CD4-positive, CD25-positive, alpha-beta regulatory T cell (primary cell): Measurements from ENCODE around the gene CRTAC1. TPM values are rescaled to one million over a fixed set of nuclear protein-coding genes. Genes with fewer than 3 reads are reported as not detected.

Source experiments
- ATAC-seq, 2 donors: fragments of 150-1000 bp; cut with Tn5 transposase; one replicate each; pipeline ENCODE4 v1.10.0; 2021; ENCODE audit warnings: low read depth in 2 of 2, moderate number of reproducible peaks in 2 of 2, moderate library complexity in 1 of 2
- DNase-seq, 3 donors: peaks; one replicate each; pipeline versions ENCODE4 v3.0.0 to v3.0.0-alpha.2; 2012 to 2022; ENCODE audit warnings: mixed read lengths in 1 of 3
- H3K27ac ChIP-seq: one replicate; pipeline ENCODE4 v1.7.0; 2013; ENCODE audit warnings: mild to moderate bottlenecking, low read length; ENCODE audit not compliant: insufficient read depth, poor library complexity, severe bottlenecking
- H3K27me3 ChIP-seq: one replicate; pipeline ENCODE4 v1.7.0; 2013; ENCODE audit warnings: low read length; ENCODE audit not compliant: control insufficient read depth, insufficient read depth
- H3K36me3 ChIP-seq: one replicate; pipeline ENCODE4 v1.7.0; 2013; ENCODE audit warnings: mild to moderate bottlenecking, low read length, moderate library complexity; ENCODE audit not compliant: control insufficient read depth, insufficient read depth
- H3K4me1 ChIP-seq: 2 replicates; pipeline ENCODE4 v1.7.0; 2013; ENCODE audit warnings: mild to moderate bottlenecking, low read length; ENCODE audit not compliant: insufficient read depth, control insufficient read depth, poor library complexity, severe bottlenecking
- H3K4me3 ChIP-seq: one replicate; pipeline ENCODE4 v1.7.0; 2013; ENCODE audit warnings: low read depth, mild to moderate bottlenecking, low read length, moderate library complexity
- H3K9me3 ChIP-seq, 2 experiments: 1 replicate in 1 of 2; 2 replicates in 1 of 2; pipeline ENCODE4 v1.7.0; 2013; ENCODE audit warnings: low read length in 2 of 2, mild to moderate bottlenecking in 1 of 2, moderate library complexity in 1 of 2; ENCODE audit not compliant: control insufficient read depth in 2 of 2
- H3K27ac Mint-ChIP-seq, 3 donors: one replicate each; pipeline ENCODE4 v1.8.0; 2020 to 2022; ENCODE audit warnings: mild to moderate bottlenecking in 3 of 3, mixed read lengths in 3 of 3, moderate library complexity in 2 of 3
- H3K27me3 Mint-ChIP-seq: one replicate; pipeline ENCODE4 v1.8.0; 2022; ENCODE audit warnings: mild to moderate bottlenecking, mixed read lengths
- H3K36me3 Mint-ChIP-seq: one replicate; pipeline ENCODE4 v1.8.0; 2020; ENCODE audit warnings: mixed read lengths
- H3K4me1 Mint-ChIP-seq, 4 donors: one replicate each; pipeline ENCODE4 v1.8.0; 2020 to 2022; ENCODE audit warnings: mixed read lengths in 4 of 4, mild to moderate bottlenecking in 1 of 4
- H3K4me3 Mint-ChIP-seq, 4 donors: one replicate each; pipeline ENCODE4 v1.8.0; 2020 to 2022; ENCODE audit warnings: mild to moderate bottlenecking in 4 of 4, mixed read lengths in 4 of 4, moderate library complexity in 3 of 4
- H3K9me3 Mint-ChIP-seq, 7 donors: one replicate each; pipeline ENCODE4 v1.8.0; 2020 to 2022; ENCODE audit warnings: mixed read lengths in 7 of 7, mild to moderate bottlenecking in 3 of 7, moderate library complexity in 2 of 7
- polyA plus RNA-seq, 4 donors: library from polyadenylated mRNA; unstranded; fragments of 300-500 nt; fragmentation: Illumina TruSeq; gene quantifications; one replicate each; pipeline ENCODE4 v1.2.3, GENCODE V29; 2021
- total RNA-seq: library from RNA; stranded (reverse); gene quantifications from one replicate; pipeline ENCODE4 v1.2.3, GENCODE V29; 2022

CRTAC1 gene
- total and polyA plus RNA-seq, 5 donors from 2014 or later = not detected

- Histone ChIP-seq H3K27ac (no peak overlapping the region), H3K4me1 (no peaks in the 10 kb centered on the region), H3K4me3 (no peak overlapping the region), H3K9me3 (no peaks in the 10 kb centered on the region), H3K27me3 (peaks cover 7% of the 10 kb centered on the region), H3K36me3 (no peaks in the 10 kb centered on the region)
- Mint-ChIP-seq H3K9me3 (peaks cover 0 to 3% (median 0%) of the 10 kb centered on the region in 7 donors), H3K4me1 (no peaks in the 10 kb centered on the region), H3K4me3 (no peak overlapping the region), H3K27me3 (peaks cover 26% of the 10 kb centered on the region), H3K27ac (no peak overlapping the region), H3K36me3 (no peaks in the 10 kb centered on the region)
- ATAC-seq (no peak), DNase-seq (no peak)
These were observed 68.5 kb downstream of the CRTAC1 start for GRCh38 chr10:97961945-97962344.

DNA sequence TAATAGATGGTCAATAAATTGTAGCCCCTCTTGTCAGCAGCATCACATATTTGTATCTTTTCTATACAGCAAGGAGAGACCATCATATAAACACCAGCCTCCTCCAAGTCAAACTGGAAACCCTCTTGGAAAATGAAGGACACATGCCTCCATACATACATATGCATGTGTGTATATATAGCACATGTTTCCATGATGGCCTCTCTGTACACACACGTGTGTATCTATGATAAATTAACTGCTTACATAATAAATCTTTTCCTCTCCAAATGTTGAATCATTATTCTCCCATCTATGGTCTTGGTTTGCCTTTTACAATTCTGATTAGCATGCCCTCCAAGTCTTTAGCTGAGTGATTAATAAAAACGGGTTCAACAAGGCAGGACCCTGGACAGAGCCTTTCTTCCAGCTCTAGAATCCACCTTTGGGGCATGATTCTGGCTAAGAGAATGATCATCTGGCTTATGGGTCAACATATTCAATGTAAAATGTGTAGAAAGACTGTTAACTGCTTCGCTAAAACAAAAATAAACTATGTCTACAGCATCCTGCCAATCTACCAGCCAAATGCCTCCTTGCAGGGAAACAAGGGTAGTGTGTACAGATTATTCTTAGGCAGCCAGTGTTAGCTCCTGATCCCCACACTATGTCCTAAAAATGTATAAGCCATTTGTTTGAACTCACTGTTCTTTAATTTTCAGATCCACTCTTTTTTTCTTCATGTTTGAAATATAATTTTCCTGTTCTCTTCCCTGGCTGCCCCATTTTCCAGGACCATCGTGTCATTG lies 70.0 kb downstream of the CRTAC1 start:
- Histone ChIP-seq H3K27ac (no peak overlapping the region), H3K27me3 (peaks cover 7% of the 10 kb centered on the region), H3K9me3 (no peaks in the 10 kb centered on the region), H3K4me3 (no peak overlapping the region), H3K36me3 (no peaks in the 10 kb centered on the region), H3K4me1 (no peaks in the 10 kb centered on the region)
- Mint-ChIP-seq H3K4me3 (no peak overlapping the region), H3K27ac (no peak overlapping the region), H3K4me1 (no peaks in the 10 kb centered on the region), H3K27me3 (peaks cover 26% of the 10 kb centered on the region), H3K9me3 (peaks cover 0 to 3% (median 0%) of the 10 kb centered on the region in 7 donors), H3K36me3 (no peaks in the 10 kb centered on the region)
- no peak for ATAC-seq
- DNase-seq = no peak

- Histone ChIP-seq H3K27ac (no peak overlapping the region), H3K9me3 (peaks cover 0 to 2% of the 10 kb centered on the region in 2 experiments), H3K4me3 (no peak overlapping the region), H3K36me3 (no peaks in the 10 kb centered on the region), H3K27me3 (no peaks in the 10 kb centered on the region), H3K4me1 (no peaks in the 10 kb centered on the region)
- peaks cover 10% of the 10 kb centered on the region for H3K27me3 Mint-ChIP-seq
- peaks cover 0 to 10% (median 5%) of the 10 kb centered on the region in 7 donors for H3K9me3 Mint-ChIP-seq
- no peaks in the 10 kb centered on the region for H3K36me3 Mint-ChIP-seq
- no peak for ATAC-seq
- no peak overlapping the region for H3K27ac Mint-ChIP-seq
- no peaks in the 10 kb centered on the region for H3K4me1 Mint-ChIP-seq
- no peak overlapping the region for H3K4me3 Mint-ChIP-seq
- no peak for DNase-seq
These were observed 81.0 kb downstream of the CRTAC1 start for GRCh38 chr10:97949462-97949861.

- H3K36me3 ChIP-seq = no peaks in the 10 kb centered on the region
- DNase-seq (no peak), ATAC-seq (no peak)
- H3K4me1 ChIP-seq = no peaks in the 10 kb centered on the region
- Mint-ChIP-seq H3K27me3 (peaks cover 11% of the 10 kb centered on the region), H3K4me3 (no peak overlapping the region), H3K36me3 (no peaks in the 10 kb centered on the region), H3K27ac (no peak overlapping the region), H3K4me1 (no peaks in the 10 kb centered on the region), H3K9me3 (peaks cover 0 to 12% (median 5%) of the 10 kb centered on the region in 7 donors)
- H3K4me3 ChIP-seq = no peak overlapping the region
- no peak overlapping the region for H3K27ac ChIP-seq
- H3K27me3 ChIP-seq = no peaks in the 10 kb centered on the region
- peaks cover 0 to 2% of the 10 kb centered on the region in 2 experiments for H3K9me3 ChIP-seq
These were observed 81.6 kb downstream of the CRTAC1 start for GRCh38 chr10:97948822-97949221.

GRCh38 chr10:97944772-97945171 lies 85.6 kb downstream of the CRTAC1 start:
- H3K27me3 Mint-ChIP-seq = peaks cover 14% of the 10 kb centered on the region
- DNase-seq (no peak), ATAC-seq (no peak)
- Histone ChIP-seq H3K27ac (no peak overlapping the region), H3K9me3 (peaks cover 0 to 2% of the 10 kb centered on the region in 2 experiments), H3K4me1 (no peaks in the 10 kb centered on the region), H3K4me3 (no peak overlapping the region), H3K27me3 (peaks cover 4% of the 10 kb centered on the region), H3K36me3 (no peaks in the 10 kb centered on the region)
- H3K27ac Mint-ChIP-seq = no peak overlapping the region
- H3K4me3 Mint-ChIP-seq = no peak overlapping the region
- peaks cover 0 to 12% (median 5%) of the 10 kb centered on the region in 7 donors for H3K9me3 Mint-ChIP-seq
- no peaks in the 10 kb centered on the region for H3K36me3 Mint-ChIP-seq
- no peaks in the 10 kb centered on the region for H3K4me1 Mint-ChIP-seq

GRCh38 chr10:97943294-97943693 lies 87.1 kb downstream of the CRTAC1 start:
- no peaks in the 10 kb centered on the region for H3K36me3 ChIP-seq
- peaks cover 0 to 2% of the 10 kb centered on the region in 2 experiments for H3K9me3 ChIP-seq
- no peak overlapping the region for H3K27ac ChIP-seq
- Mint-ChIP-seq H3K4me3 (no peak overlapping the region), H3K9me3 (peaks cover 0 to 10% (median under 1%) of the 10 kb centered on the region in 7 donors), H3K4me1 (no peaks in the 10 kb centered on the region), H3K27ac (no peak overlapping the region), H3K36me3 (no peaks in the 10 kb centered on the region), H3K27me3 (peaks cover 13% of the 10 kb centered on the region)
- no peaks in the 10 kb centered on the region for H3K4me1 ChIP-seq
- H3K4me3 ChIP-seq = no peak overlapping the region
- H3K27me3 ChIP-seq = peaks cover 4% of the 10 kb centered on the region
- no peak for DNase-seq
- no peak for ATAC-seq

GRCh38 chr10:97940534-97940933 lies 89.9 kb downstream of the CRTAC1 start:
- H3K27ac Mint-ChIP-seq = no peak overlapping the region
- Histone ChIP-seq H3K9me3 (peaks cover 0 to 2% of the 10 kb centered on the region in 2 experiments), H3K27ac (no peak overlapping the region), H3K36me3 (no peaks in the 10 kb centered on the region), H3K4me3 (no peak overlapping the region), H3K4me1 (no peaks in the 10 kb centered on the region), H3K27me3 (peaks cover 4% of the 10 kb centered on the region)
- peaks cover 0 to 5% (median 0%) of the 10 kb centered on the region in 7 donors for H3K9me3 Mint-ChIP-seq
- H3K4me1 Mint-ChIP-seq = no peaks in the 10 kb centered on the region
- no peak overlapping the region for H3K4me3 Mint-ChIP-seq
- DNase-seq (no peak), ATAC-seq (no peak)
- peaks cover 13% of the 10 kb centered on the region for H3K27me3 Mint-ChIP-seq
- no peaks in the 10 kb centered on the region for H3K36me3 Mint-ChIP-seq

GRCh38 chr10:97939446-97939990 lies 90.9 kb downstream of the CRTAC1 start:
- Histone ChIP-seq H3K27me3 (peaks cover 4% of the 10 kb centered on the region), H3K9me3 (no peaks in the 10 kb centered on the region), H3K27ac (no peak overlapping the region), H3K4me1 (no peaks in the 10 kb centered on the region), H3K36me3 (no peaks in the 10 kb centered on the region), H3K4me3 (no peak overlapping the region)
- H3K4me3 Mint-ChIP-seq = no peak overlapping the region
- no peak overlapping the region for H3K27ac Mint-ChIP-seq
- ATAC-seq = no peak
- H3K27me3 Mint-ChIP-seq = peaks cover 7% of the 10 kb centered on the region
- H3K9me3 Mint-ChIP-seq = peaks cover 0 to 3% (median 0%) of the 10 kb centered on the region in 7 donors
- H3K4me1 Mint-ChIP-seq = no peaks in the 10 kb centered on the region
- DNase-seq = no peak
- H3K36me3 Mint-ChIP-seq = no peaks in the 10 kb centered on the region
